CD14-positive monocyte (primary cell): ENCODE results near the gene ISLR. TPM values are rescaled to one million over a fixed set of nuclear protein-coding genes. Genes with fewer than 3 reads are reported as not detected.
A peak's percentile ranks its signal among the peaks of the same experiment; 100 is the strongest.

ENCODE experiments used
- DNase-seq, 3 donors: peaks; one replicate each; pipeline ENCODE4 v3.0.0-alpha.2; 2011 to 2022
- H2AFZ ChIP-seq: 2 replicates; pipeline ENCODE4 v1.6.0; 2012; ENCODE audit warnings: mild to moderate bottlenecking, low read depth, low read length, inconsistent platforms; ENCODE audit not compliant: insufficient read depth, poor library complexity, severe bottlenecking
- H3K27ac ChIP-seq, 2 donors: 1 replicate in 1 of 2; 2 replicates in 1 of 2; pipeline ENCODE4 v1.5.1; 2012 to 2013; ENCODE audit warnings: low read length in 2 of 2, control low read depth in 1 of 2, inconsistent platforms in 1 of 2, low read depth in 1 of 2, mild to moderate bottlenecking in 1 of 2
- H3K27me3 ChIP-seq, 2 donors: one replicate each; pipeline versions ENCODE4 v1.6.0 to v1.6.1; 2011 to 2013; ENCODE audit warnings: low read length in 2 of 2; ENCODE audit not compliant: control insufficient read depth in 2 of 2, insufficient read depth in 2 of 2
- H3K36me3 ChIP-seq, 2 donors: replicated peaks in 1 of 2; 1 replicate in 1 of 2; 2 replicates in 1 of 2; pipeline versions ENCODE4 v1.5.1 to v1.6.1; 2012 to 2013; ENCODE audit warnings: low read length in 2 of 2, control low read depth in 1 of 2, inconsistent platforms in 1 of 2, mild to moderate bottlenecking in 1 of 2; ENCODE audit not compliant: insufficient read depth in 2 of 2, control insufficient read depth in 1 of 2
- H3K4me1 ChIP-seq, 2 donors: 1 replicate in 1 of 2; 2 replicates in 1 of 2; pipeline versions ENCODE4 v1.5.1 to v1.6.1; 2012 to 2013; ENCODE audit warnings: low read length in 2 of 2, control low read depth in 1 of 2, inconsistent platforms in 1 of 2, mild to moderate bottlenecking in 1 of 2, moderate library complexity in 1 of 2; ENCODE audit not compliant: insufficient read depth in 2 of 2, control insufficient read depth in 1 of 2
- H3K4me2 ChIP-seq: replicated peaks from 2 replicates; pipeline ENCODE3; 2012; ENCODE audit warnings: low read length, moderate library complexity, mild to moderate bottlenecking; ENCODE audit not compliant: poor library complexity, severe bottlenecking; ENCODE audit errors: extremely low read depth
- H3K4me3 ChIP-seq, 3 experiments: fragments of 200-600 bp in 1 of 3; sonication (generic) in 1 of 3; replicated peaks in 1 of 3; 1 replicate in 2 of 3; 2 replicates in 1 of 3; pipeline ENCODE4 v1.5.1; 2011 to 2013; ENCODE audit warnings: low read length in 3 of 3, mild to moderate bottlenecking in 3 of 3, control low read depth in 2 of 3, low read depth in 2 of 3, inconsistent platforms in 1 of 3, moderate library complexity in 1 of 3
- H3K79me2 ChIP-seq: 2 replicates; pipeline ENCODE4 v1.6.0; 2012; ENCODE audit warnings: mild to moderate bottlenecking, control low read depth, inconsistent platforms, low read length, moderate library complexity; ENCODE audit not compliant: insufficient read depth
- H3K9ac ChIP-seq: 2 replicates; pipeline ENCODE4 v1.6.0; 2017; ENCODE audit warnings: low read length, mild to moderate bottlenecking; ENCODE audit not compliant: insufficient read depth, poor library complexity, severe bottlenecking
- H3K9me3 ChIP-seq, 2 donors: replicated peaks in 1 of 2; 1 replicate in 1 of 2; 2 replicates in 1 of 2; pipeline versions ENCODE4 v1.5.1 to v1.6.1; 2012 to 2013; ENCODE audit warnings: low read length in 2 of 2, control low read depth in 1 of 2; ENCODE audit not compliant: control insufficient read depth in 1 of 2, insufficient read depth in 1 of 2
- H4K20me1 ChIP-seq: 2 replicates; pipeline ENCODE4 v1.6.0; 2012; ENCODE audit warnings: mild to moderate bottlenecking, low read length, control low read depth, moderate library complexity; ENCODE audit not compliant: insufficient read depth
- H3K27ac Mint-ChIP-seq, 7 donors: one replicate each; pipeline ENCODE4 v1.8.0; 2020; ENCODE audit warnings: mild to moderate bottlenecking in 7 of 7, mixed read lengths in 7 of 7, moderate library complexity in 6 of 7, inconsistent platforms in 2 of 7
- H3K27me3 Mint-ChIP-seq, 3 donors: one replicate each; pipeline ENCODE4 v1.8.0; 2021 to 2022; ENCODE audit warnings: low read depth in 3 of 3, mild to moderate bottlenecking in 3 of 3, mixed read lengths in 3 of 3, moderate library complexity in 3 of 3, inconsistent platforms in 1 of 3
- H3K36me3 Mint-ChIP-seq, 2 donors: one replicate each; pipeline ENCODE4 v1.8.0; 2020; ENCODE audit warnings: mixed read lengths in 2 of 2, inconsistent platforms in 1 of 2, mild to moderate bottlenecking in 1 of 2
- H3K4me1 Mint-ChIP-seq: one replicate; pipeline ENCODE4 v1.8.0; 2020; ENCODE audit warnings: mild to moderate bottlenecking, mixed read lengths
- H3K4me3 Mint-ChIP-seq, 2 donors: one replicate each; pipeline ENCODE4 v1.8.0; 2020; ENCODE audit warnings: mild to moderate bottlenecking in 2 of 2, mixed read lengths in 2 of 2, moderate library complexity in 1 of 2
- H3K9me3 Mint-ChIP-seq, 7 donors: one replicate each; pipeline ENCODE4 v1.8.0; 2020 to 2022; ENCODE audit warnings: mixed read lengths in 7 of 7, mild to moderate bottlenecking in 6 of 7, moderate library complexity in 6 of 7, inconsistent platforms in 2 of 7
- WGBS: methylation state at CpG from one replicate; pipeline ENCODE4 v1.1.5; 2013; ENCODE audit warnings: missing lambda C conversion rate; ENCODE audit not compliant: insufficient coverage; 5-methylcytosine and 5-hydroxymethylcytosine counted together
- intact Hi-C, 2 donors: fragments of 100-400 bp; cut with micrococcal nuclease; formaldehyde crosslinking; loops; one replicate each; pipeline versions ENCODE4 v1.15.0 to v1.15.1; 2023
- polyA plus RNA-seq, 3 donors: library from polyadenylated mRNA; depleted of rRNA in 1 of 3; unstranded in 2 of 3; stranded (reverse) in 1 of 3; fragments of 300-500 nt in 2 of 3; fragments of >200 nt in 1 of 3; fragmentation: Illumina TruSeq in 2 of 3; gene quantifications; 1 replicate in 2 of 3; 2 replicates in 1 of 3; pipeline ENCODE4 v1.2.3, GENCODE V29; 2012 to 2021
- TF ChIP-seq, protein P1 (sequence below): fragments of 200-600 bp; IDR thresholded peaks from one replicate; pipeline ENCODE4 v1.8.0; 2022; ENCODE audit warnings: antibody characterized with exemption, mild to moderate bottlenecking

Gene ISLR
- polyA plus RNA-seq, 3 donors, result not detected

DNA sequence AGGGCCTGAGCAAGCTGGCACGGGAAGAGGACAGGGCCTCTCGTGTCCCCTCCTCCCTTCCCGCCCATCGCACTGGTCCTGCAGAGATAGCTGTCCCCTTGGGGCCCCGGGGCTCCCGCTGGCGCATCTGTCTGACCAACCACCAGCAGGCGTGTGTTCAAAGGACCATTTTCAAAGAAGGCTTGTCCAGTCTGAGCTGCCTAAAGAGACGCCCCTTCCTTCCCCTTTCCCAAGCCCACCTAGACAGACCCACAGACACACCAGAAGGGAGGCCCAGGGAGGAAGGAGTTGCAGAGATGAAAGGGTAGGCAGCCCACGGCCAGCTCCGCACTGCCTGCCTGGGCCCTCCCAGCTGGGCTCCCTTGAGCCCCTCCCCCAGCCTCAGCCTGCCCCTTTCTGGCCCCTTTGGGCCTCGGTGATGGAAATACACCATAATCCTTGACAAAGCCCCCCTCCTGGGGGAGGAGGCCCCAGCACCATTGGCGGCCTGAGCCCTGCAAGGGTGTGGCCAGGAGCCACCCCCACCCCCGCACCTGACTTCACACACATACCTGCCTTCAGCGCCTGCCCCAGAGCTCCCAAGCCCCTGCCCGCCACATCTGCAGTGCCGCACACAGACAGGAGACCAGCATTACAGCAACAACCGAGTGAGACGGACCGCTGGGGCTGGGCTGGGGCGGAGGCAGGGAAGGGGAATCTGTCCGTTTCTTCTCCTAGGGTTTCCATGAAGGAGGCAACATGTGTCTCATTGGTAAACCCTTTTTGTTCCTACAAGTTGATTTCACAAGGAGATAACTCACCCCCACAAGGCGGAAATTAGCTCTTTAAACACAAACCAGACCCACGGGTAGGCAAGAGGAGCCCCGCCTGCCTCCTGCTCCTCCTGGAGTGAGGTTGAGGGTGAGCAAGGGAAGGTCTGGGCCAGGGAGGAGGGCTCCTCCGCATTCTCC lies 29.2 kb downstream of the ISLR start, which contains the start of gene STRA6:
STRA6 (minus strand) TSS at position 336 of the 950 bp plus-strand sequence. CDS start 520 bp downstream, outside the sequence.
- Histone ChIP-seq H3K27ac (no peak within 1 kb of the TSS), H2AFZ (no peak within 1 kb of the TSS)
- H3K36me3 Mint-ChIP-seq, result no peaks in the 10 kb centered on the region

GRCh38 chr15:74203914-74204431 lies 30.5 kb downstream of the ISLR start:
- Histone ChIP-seq H3K27me3 (no peaks in the 10 kb centered on the region), H3K4me3 (no peak overlapping the region), H3K79me2 (no peaks in the 10 kb centered on the region), H3K36me3 (no peaks in the 10 kb centered on the region), H3K9ac (no peak overlapping the region), H3K9me3 (no peaks in the 10 kb centered on the region), H4K20me1 (no peaks in the 10 kb centered on the region), H2AFZ (no peak overlapping the region), H3K4me1 (no peaks in the 10 kb centered on the region), H3K4me2 (no peak overlapping the region), H3K27ac (no peak overlapping the region)
- H3K4me1 Mint-ChIP-seq, result peaks cover 1% of the 10 kb centered on the region
- H3K9me3 Mint-ChIP-seq, result no peaks in the 10 kb centered on the region
- H3K4me3 Mint-ChIP-seq, result no peak overlapping the region
- TF ChIP-seq, protein P1, sequence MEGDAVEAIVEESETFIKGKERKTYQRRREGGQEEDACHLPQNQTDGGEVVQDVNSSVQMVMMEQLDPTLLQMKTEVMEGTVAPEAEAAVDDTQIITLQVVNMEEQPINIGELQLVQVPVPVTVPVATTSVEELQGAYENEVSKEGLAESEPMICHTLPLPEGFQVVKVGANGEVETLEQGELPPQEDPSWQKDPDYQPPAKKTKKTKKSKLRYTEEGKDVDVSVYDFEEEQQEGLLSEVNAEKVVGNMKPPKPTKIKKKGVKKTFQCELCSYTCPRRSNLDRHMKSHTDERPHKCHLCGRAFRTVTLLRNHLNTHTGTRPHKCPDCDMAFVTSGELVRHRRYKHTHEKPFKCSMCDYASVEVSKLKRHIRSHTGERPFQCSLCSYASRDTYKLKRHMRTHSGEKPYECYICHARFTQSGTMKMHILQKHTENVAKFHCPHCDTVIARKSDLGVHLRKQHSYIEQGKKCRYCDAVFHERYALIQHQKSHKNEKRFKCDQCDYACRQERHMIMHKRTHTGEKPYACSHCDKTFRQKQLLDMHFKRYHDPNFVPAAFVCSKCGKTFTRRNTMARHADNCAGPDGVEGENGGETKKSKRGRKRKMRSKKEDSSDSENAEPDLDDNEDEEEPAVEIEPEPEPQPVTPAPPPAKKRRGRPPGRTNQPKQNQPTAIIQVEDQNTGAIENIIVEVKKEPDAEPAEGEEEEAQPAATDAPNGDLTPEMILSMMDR, result no peak
- no peak overlapping the region for H3K27ac Mint-ChIP-seq
- intact Hi-C loops, result no loop called here
- H3K27me3 Mint-ChIP-seq, result peaks cover 6 to 9% (median 9%) of the 10 kb centered on the region in 3 donors
- 80% methylated on average over 5 of the region's 10 CpGs for WGBS
- no peaks in the 10 kb centered on the region for H3K36me3 Mint-ChIP-seq
- no peak for DNase-seq

More for the DNA sequence above, 29.2 kb downstream of the ISLR start, which contains the start of gene STRA6:
- Histone ChIP-seq H3K79me2 (no peaks in the 10 kb centered on the region), H3K36me3 (no peaks in the 10 kb centered on the region), H3K4me2 (no peak within 1 kb of the TSS), H3K4me3 (no peak within 1 kb of the TSS), H4K20me1 (no peaks in the 10 kb centered on the region), H3K9ac (no peak within 1 kb of the TSS), H3K27me3 (no peaks in the 10 kb centered on the region), H3K4me1 (no peaks in the 10 kb centered on the region), H3K9me3 (no peaks in the 10 kb centered on the region)
- intact Hi-C loops, result no loop called here
- peak within 1 kb of the TSS in 1 of 7 donors; percentile 83 for H3K27ac Mint-ChIP-seq
- peaks cover 3 to 9% (median 4%) of the 10 kb centered on the region in 3 donors for H3K27me3 Mint-ChIP-seq
- 74% methylated on average over 15 of the region's 26 CpGs for WGBS
- no peak for DNase-seq
- no peaks in the 10 kb centered on the region for H3K9me3 Mint-ChIP-seq
- no peak within 1 kb of the TSS for H3K4me3 Mint-ChIP-seq
- peaks cover 1% of the 10 kb centered on the region for H3K4me1 Mint-ChIP-seq
- TF ChIP-seq, protein P1, result no peak
